Thyroid gland (tissue), 4 donors: ENCODE data around the gene CDH4.

Experiments
- POLR2A ChIP-seq, 2 donors: fragments of 450-650 bp; IDR thresholded peaks; one replicate each; pipeline ENCODE4 v1.6.1; 2017; ENCODE audit warnings: antibody characterized with exemption in 2 of 2, mild to moderate bottlenecking in 2 of 2, moderate library complexity in 1 of 2
- TF ChIP-seq, protein P1 (sequence below), 6 experiments: fragments of 200-600 bp in 3 of 6; fragments of 450-650 bp in 3 of 6; sonication (generic) in 3 of 6; IDR thresholded peaks; one replicate each; pipeline ENCODE4 v1.5.1; 2016 to 2019; ENCODE audit warnings: antibody characterized with exemption in 6 of 6, mild to moderate bottlenecking in 2 of 6, inconsistent platforms in 1 of 6, moderate library complexity in 1 of 6

DNA sequence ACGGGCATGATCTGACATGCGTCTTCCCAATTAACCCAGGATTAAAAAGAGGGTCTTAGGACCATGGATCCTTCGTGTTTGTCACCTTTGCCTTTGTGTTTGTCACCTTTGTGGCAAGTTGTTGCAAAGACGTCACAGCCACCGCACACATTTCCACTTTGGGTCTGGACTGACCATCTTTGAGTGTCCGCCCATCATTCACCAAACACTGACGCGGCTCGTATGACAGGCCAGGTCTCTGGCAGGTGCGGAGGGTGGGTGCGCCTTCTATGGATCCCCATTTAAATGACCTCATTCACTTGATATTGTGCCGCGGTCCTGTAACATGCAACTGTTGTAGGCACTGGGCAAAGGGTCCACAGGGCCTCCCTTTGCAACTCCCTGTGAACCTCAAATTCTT, 409.5 kb downstream of the CDH4 start:
- TF ChIP-seq, protein P1, sequence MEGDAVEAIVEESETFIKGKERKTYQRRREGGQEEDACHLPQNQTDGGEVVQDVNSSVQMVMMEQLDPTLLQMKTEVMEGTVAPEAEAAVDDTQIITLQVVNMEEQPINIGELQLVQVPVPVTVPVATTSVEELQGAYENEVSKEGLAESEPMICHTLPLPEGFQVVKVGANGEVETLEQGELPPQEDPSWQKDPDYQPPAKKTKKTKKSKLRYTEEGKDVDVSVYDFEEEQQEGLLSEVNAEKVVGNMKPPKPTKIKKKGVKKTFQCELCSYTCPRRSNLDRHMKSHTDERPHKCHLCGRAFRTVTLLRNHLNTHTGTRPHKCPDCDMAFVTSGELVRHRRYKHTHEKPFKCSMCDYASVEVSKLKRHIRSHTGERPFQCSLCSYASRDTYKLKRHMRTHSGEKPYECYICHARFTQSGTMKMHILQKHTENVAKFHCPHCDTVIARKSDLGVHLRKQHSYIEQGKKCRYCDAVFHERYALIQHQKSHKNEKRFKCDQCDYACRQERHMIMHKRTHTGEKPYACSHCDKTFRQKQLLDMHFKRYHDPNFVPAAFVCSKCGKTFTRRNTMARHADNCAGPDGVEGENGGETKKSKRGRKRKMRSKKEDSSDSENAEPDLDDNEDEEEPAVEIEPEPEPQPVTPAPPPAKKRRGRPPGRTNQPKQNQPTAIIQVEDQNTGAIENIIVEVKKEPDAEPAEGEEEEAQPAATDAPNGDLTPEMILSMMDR (IDR thresholded peaks at IDR 0.05): no peak
- no peak for TF ChIP-seq POLR2A (IDR thresholded peaks at IDR 0.05)
